A673 (cell line): Measurements from ENCODE around the gene ZNF488. TPM values are rescaled to one million over a fixed set of nuclear protein-coding genes. Genes with fewer than 3 reads are reported as not detected.

Source experiments
- Bru-seq: library from RNA; stranded (reverse); fragments of 400-500 nt; gene quantifications from one replicate; lab custom pipeline; 2021; lab: Mats Ljungman, UMichigan
- BruChase-seq, 2 experiments: library from RNA; stranded (reverse); fragments of 400-500 nt; gene quantifications; one replicate each; lab custom pipeline; 2021; lab: Mats Ljungman, UMichigan
- BruUV-seq: library from RNA; stranded (reverse); fragments of 400-500 nt; replicated peaks from 2 replicates; lab custom pipeline; 2021; lab: Mats Ljungman, UMichigan
- CTCF ChIA-PET: fragments of 300-600 bp; sonication (Branson Sonifier 250); formaldehyde crosslinking; loops from one replicate; lab custom pipeline; 2022; ENCODE audit warnings: antibody characterized with exemption; lab: Charles Lee
- POLR2A ChIA-PET: fragments of 300-600 bp; sonication (Branson Sonifier 250); formaldehyde crosslinking; loops from one replicate; lab custom pipeline; 2022; ENCODE audit warnings: antibody characterized with exemption; ENCODE audit not compliant: low non-redundant PET; lab: Charles Lee
- DNase-seq: peaks from one replicate; pipeline ENCODE4 v3.0.0-alpha.2; 2015; ENCODE audit warnings: low spot score
- H3K27ac ChIP-seq: fragments of 200-600 bp; sonication (generic); 2 replicates; pipeline ENCODE4 v1.5.1; 2016; ENCODE audit warnings: mixed run types, low read depth, mild to moderate bottlenecking, mixed read lengths, antibody characterized with exemption, low read length; ENCODE audit not compliant: poor library complexity, severe bottlenecking
- H3K27me3 ChIP-seq: fragments of 200-600 bp; sonication (generic); replicated peaks from 2 replicates; pipeline ENCODE4 v1.6.1; 2017; ENCODE audit warnings: mixed run types, low read depth, mild to moderate bottlenecking, mixed read lengths, antibody characterized with exemption, low read length; ENCODE audit not compliant: insufficient read depth, poor library complexity
- H3K36me3 ChIP-seq: fragments of 200-600 bp; sonication (generic); 2 replicates; pipeline ENCODE4 v1.6.1; 2016; ENCODE audit warnings: mixed run types, mild to moderate bottlenecking, mixed read lengths, antibody characterized with exemption, low read length; ENCODE audit not compliant: insufficient read depth, poor library complexity, severe bottlenecking
- H3K4me1 ChIP-seq: fragments of 200-600 bp; sonication (generic); 2 replicates; pipeline ENCODE4 v1.6.1; 2017; ENCODE audit warnings: mixed run types, mild to moderate bottlenecking, mixed read lengths, antibody characterized with exemption, low read length; ENCODE audit not compliant: insufficient read depth, poor library complexity, severe bottlenecking
- H3K4me3 ChIP-seq: fragments of 200-600 bp; sonication (generic); 2 replicates; pipeline ENCODE4 v1.5.1; 2016; ENCODE audit warnings: low read depth, mixed run types, mild to moderate bottlenecking, mixed read lengths, low read length; ENCODE audit not compliant: poor library complexity, severe bottlenecking
- H3K9me3 ChIP-seq: fragments of 200-600 bp; sonication (generic); 2 replicates; pipeline ENCODE4 v1.6.1; 2016; ENCODE audit warnings: mixed run types, low read depth, mild to moderate bottlenecking, mixed read lengths, antibody characterized with exemption, low read length; ENCODE audit not compliant: poor library complexity, severe bottlenecking
- CTCF ChIP-seq: fragments of 300-800, 200-600 bp; sonication (generic); conservative IDR thresholded peaks from 2 replicates; pipeline ENCODE4 v1.5.1; 2017; ENCODE audit warnings: low read depth, mild to moderate bottlenecking, antibody characterized with exemption, low read length, moderate library complexity, mixed read lengths
- EZH2 ChIP-seq: fragments of 200-600 bp; sonication (generic); IDR thresholded peaks from 2 replicates; pipeline ENCODE4 v1.6.1; 2017; ENCODE audit warnings: borderline replicate concordance, low read depth, mild to moderate bottlenecking, mixed read lengths, antibody characterized with exemption, low read length; ENCODE audit not compliant: poor library complexity, severe bottlenecking
- intact Hi-C: fragments of 100-400 bp; cut with micrococcal nuclease; formaldehyde crosslinking; loops from one replicate; pipeline ENCODE4 v1.10.0; 2022; ENCODE audit not compliant: unreplicated experiment
- long read RNA-seq: library from polyadenylated mRNA; stranded (forward); transcript quantifications from one replicate; pipeline ENCODE4 v2.0.0, GENCODE V29; 2022
- total RNA-seq: library from RNA; stranded (reverse); gene quantifications from 2 replicates; pipeline ENCODE4 v1.2.3, GENCODE V29; 2021

ZNF488 gene
- total RNA-seq (0.09 TPM in 2 replicates), Bru-seq, nascent RNA (percentile 11 among the genes with signal in this experiment), BruChase-seq, experiment 1, labeled RNA remaining after a 2-hour chase (percentile 8 among the genes with signal in this experiment), BruChase-seq, experiment 2, labeled RNA remaining after a 6-hour chase (not detected)
- long read RNA-seq = 0 reads

GRCh38 chr10:47384148-47384921 is at the start of gene ZNF488:
Gene ZNF488 (minus strand): TSS chr10:47384293. CDS start chr10:47368829, 15,464 bp downstream.
- H3K36me3 ChIP-seq = no peaks in the 10 kb centered on the region
- no TSS peak for BruUV-seq
- ChIA-PET POLR2A (no interaction called here), CTCF (no interaction called here)
- TF ChIP-seq CTCF = no peak
- no peak for TF ChIP-seq EZH2
- peak; percentile 69 for DNase-seq
- intact Hi-C loops = no loop called here
- no peaks in the 10 kb centered on the region for H3K9me3 ChIP-seq
- H3K4me1 ChIP-seq = peaks cover 7% of the 10 kb centered on the region
- no peak within 1 kb of the TSS for H3K27ac ChIP-seq
- H3K4me3 ChIP-seq = peak within 1 kb of the TSS; percentile 68
- H3K27me3 ChIP-seq = peaks cover 29% of the 10 kb centered on the region

GRCh38 chr10:47425813-47426419 is 41.8 kb upstream of the ZNF488 start:
- H3K4me1 ChIP-seq = no peaks in the 10 kb centered on the region
- BruUV-seq = no TSS peak
- no peak for DNase-seq
- no peaks in the 10 kb centered on the region for H3K9me3 ChIP-seq
- H3K27ac ChIP-seq = no peak overlapping the region
- ChIA-PET POLR2A (no interaction called here), CTCF (no interaction called here)
- H3K27me3 ChIP-seq = no peaks in the 10 kb centered on the region
- intact Hi-C loops = no loop called here
- TF ChIP-seq EZH2 (no peak), CTCF (no peak)
- H3K4me3 ChIP-seq = no peak overlapping the region
- H3K36me3 ChIP-seq = no peaks in the 10 kb centered on the region

- no TSS peak for BruUV-seq
- ChIA-PET POLR2A (no interaction called here), CTCF (no interaction called here)
- DNase-seq = no peak
- Histone ChIP-seq H3K9me3 (no peaks in the 10 kb centered on the region), H3K4me3 (no peak overlapping the region), H3K36me3 (no peaks in the 10 kb centered on the region), H3K27me3 (no peaks in the 10 kb centered on the region), H3K27ac (no peak overlapping the region), H3K4me1 (no peaks in the 10 kb centered on the region)
- TF ChIP-seq CTCF (no peak), EZH2 (no peak)
- intact Hi-C loops = no loop called here
These were observed 40.1 kb upstream of the ZNF488 start for GRCh38 chr10:47424231-47424630.
